D341Med (cell line): ENCODE results near the gene TPPP2.
A peak's percentile ranks its signal among the peaks of the same experiment; 100 is the strongest.
"Not testable (repeated sequence)": the region's sequence is repeated elsewhere in the genome, so short reads cannot be mapped to it uniquely, and the experiment has no call there.

ENCODE experiments used
- DNase-seq: peaks from one replicate; pipeline ENCODE4 v3.0.0; 2012; ENCODE audit warnings: low spot score

TPPP2 gene

DNA sequence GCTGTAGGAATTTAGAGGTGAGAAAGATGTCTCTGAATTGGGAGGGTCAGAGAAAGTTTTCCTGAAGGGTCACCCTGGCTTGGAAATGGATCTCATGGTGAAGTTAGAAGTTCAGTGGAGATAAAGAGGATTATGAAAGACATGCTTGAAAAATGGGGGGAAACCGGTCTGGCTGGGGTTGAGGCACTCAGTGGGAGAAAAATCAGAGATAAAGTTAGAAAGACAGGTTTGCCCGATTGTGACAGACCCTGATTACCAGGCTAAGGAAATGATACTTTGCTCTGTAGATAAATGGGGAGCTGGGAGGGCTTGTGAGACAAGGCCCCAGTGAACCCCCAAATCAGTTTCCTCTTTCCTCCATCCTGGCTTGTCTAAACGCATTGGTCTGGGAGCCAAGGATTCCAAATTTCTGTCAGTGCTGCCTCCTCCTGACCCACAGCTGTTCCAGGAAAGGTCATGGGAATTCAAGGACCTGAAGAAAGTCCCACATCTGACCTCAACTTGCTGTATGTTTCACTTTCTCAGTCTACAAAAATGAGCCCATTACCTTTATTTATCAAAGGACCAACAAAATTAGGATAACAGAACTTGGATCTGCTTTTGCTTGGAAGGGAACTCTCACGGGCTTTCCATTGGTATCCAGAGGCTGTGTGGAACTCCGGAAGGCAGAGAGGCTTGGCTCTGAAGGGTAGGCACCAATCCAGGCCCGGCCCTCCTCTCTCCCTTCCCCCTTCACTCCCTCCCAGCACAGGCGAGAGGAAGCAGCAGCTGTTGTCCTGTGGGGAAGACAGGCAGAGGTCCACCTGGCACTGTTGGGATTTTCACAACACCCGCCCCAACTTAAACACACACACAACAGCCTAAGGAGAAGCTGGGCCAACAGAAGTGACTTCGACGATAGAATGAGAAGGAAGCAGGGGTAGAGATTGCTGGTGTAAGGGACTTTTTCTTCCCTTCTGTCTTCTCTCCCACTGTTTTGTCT, 8.7 kb downstream of the TPPP2 start:
- no peak for DNase-seq

DNA sequence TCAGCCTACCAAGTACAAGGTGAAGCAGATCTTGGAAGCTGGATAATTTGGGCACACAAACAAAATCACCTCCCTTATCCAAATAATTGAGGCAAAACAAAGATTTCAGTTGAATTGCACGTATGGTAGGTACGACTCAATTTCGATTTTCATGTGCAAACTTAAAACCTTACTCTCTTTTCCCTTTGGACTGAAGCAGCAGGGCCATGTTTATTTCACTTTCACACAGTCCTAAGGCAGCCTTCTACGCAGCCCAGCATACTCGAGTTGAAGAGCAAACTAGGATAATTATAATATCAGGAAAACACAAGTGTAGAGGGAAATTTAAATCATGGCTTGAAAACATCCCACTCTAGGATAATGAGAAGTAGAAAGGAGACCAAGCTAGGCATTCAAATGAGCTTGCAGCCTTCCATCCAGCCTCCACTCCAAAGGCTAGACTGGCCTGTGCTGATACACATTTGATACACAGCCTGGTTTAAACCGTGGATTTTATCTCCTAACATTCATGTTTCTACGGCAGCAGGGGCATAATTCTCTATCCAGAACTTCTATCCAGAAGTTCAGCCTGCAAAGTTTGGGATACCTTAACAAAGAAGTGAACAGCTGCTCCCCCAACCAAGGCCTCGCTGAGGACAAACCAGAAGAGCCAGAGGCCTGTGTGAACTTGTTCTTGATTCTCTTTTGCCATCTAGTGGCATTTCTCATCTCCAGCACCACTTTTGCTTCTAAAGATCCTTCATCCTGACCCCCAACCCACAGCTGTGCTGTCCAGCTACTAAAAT, 9.8 kb downstream of the TPPP2 start:
- DNase-seq: peak; percentile 64

DNA sequence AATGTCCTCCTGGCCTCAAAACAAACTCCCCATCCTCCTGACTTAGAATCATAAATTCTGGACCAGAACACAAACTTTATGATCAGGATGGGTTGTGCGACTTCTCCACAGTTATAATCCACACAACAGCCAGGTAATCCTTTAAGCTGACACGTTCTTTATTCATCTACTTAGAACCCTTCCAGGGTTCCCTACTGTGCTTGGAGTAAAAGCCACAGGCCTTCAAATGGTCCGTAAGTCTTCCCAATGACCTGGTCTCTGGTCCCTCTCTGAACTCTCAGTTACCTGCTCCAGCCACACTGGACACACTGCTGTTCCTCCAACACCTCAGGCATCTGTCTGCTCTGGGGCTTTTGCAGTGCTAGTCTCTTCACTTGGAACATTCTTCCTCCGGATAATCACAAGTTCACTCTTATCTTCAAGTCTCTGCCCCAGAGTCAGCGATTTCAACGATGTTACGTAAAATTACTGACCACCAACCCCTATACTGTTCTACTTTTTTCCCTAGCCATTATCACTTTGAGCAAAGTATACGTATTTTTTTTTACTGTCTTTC, 10.4 kb downstream of the TPPP2 start:
- no peak for DNase-seq

DNA sequence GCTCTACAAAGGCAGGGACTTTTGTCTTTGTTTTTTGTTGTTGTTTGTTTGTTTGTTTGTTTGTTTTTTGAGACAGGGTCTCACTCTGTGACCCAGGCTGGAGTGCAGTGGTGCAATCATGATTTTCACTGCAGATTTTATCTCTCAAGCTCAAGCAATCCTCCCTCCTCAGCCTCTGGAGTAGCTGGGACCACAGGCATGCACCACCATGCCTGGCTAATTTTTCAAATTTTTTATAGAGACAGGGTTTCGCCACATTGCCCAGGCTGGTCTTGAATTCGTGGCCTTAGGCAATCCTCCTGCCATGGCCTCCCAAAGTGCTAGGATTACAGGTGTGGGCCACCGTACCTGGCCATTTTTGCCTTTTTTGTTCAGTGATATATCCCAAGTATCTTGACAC, 10.9 kb downstream of the TPPP2 start:
- not testable (repeated sequence) for DNase-seq

DNA sequence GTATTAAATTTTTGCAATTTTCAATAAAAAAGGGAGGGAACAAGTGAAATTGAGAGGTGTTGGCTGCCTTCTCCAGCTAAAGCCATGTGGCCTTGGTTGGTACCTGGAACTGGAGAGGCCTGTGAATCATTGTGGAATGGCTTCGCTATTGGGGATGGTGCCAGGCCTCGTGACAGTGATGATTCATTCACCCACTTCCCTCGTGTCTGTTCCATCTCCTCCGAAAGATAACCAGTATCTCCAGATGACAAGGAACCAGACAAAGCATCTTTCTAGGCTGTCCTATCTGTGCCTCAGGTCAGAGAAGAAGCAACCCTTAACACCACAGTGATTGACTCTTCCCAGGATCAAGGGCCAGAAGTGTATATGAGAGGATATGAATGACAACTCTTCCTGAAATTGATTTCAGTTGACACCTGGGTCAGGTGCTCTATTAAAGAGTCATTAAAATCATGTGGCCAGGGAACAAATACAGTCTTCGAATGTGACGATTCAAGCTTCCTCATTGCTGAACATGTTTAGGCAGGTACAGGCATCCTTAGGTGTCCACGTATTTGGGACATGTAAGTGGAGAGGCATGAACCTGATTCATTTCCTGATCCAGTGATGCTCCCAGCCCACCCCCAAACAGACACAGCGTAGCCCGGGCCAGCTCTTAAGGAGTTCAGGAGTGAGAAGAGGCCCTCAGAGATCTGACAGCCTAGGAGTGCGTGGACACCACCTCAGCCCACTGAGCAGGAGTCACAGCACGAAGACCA, 11.8 kb downstream of the TPPP2 start, which contains the start of gene RNASE7:
Gene RNASE7 (plus strand): TSS at position 687 of the 758 bp plus-strand sequence. CDS start 631 bp downstream, outside the sequence.
- DNase-seq: no peak

DNA sequence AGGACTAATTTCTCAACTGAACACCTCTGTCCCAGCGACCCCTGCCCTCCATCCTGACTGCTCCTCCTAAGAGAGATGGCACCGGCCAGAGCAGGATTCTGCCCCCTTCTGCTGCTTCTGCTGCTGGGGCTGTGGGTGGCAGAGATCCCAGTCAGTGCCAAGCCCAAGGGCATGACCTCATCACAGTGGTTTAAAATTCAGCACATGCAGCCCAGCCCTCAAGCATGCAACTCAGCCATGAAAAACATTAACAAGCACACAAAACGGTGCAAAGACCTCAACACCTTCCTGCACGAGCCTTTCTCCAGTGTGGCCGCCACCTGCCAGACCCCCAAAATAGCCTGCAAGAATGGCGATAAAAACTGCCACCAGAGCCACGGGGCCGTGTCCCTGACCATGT, 12.9 kb downstream of the TPPP2 start:
- DNase-seq: no peak

DNA sequence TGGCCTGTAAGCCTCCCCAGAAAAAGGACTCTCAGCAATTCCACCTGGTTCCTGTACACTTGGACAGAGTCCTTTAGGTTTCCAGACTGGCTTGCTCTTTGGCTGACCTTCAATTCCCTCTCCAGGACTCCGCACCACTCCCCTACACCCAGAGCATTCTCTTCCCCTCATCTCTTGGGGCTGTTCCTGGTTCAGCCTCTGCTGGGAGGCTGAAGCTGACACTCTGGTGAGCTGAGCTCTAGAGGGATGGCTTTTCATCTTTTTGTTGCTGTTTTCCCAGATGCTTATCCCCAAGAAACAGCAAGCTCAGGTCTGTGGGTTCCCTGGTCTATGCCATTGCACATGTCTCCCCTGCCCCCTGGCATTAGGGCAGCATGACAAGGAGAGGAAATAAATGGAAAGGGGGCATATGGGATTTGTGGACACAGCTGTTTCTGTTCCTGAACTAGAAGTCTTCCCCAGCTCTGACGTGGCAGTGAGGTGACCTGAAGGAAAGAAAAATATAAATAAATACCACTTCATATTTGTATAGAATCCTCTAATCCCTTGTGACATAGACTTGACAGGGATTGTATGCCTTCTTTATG, 13.5 kb downstream of the TPPP2 start:
- no peak for DNase-seq

DNA sequence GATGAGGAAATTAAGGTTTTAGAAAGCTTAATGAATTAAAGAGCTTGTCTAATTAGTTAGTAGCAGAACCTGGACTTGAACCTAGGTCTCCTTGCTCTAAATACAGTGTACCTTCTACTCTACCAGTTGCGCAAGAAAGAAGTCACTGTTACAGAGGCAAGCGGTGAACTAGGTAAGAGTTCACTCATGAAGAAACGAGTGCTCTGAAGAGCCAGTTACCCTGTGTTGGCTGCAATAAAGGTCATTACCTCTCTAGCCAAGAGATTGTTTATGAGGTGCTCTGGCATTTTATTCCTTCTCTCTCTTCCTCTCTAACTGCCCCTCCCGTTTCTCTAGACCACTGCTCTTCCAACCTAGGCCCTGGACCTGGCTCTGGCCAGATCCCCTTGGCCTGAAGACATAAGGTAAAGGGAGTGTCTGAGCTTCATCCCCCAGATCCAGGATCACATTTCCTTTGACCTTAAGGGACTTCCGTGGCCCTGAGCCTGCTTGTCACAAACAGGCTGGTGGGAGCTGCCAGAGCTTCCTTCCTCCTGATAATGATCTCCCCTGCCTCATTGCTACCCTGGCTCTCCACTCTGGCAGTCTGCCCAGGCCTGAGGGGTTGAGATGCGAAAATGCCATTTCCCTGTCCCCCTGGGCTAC, 14.1 kb downstream of the TPPP2 start:
- DNase-seq: no peak

DNA sequence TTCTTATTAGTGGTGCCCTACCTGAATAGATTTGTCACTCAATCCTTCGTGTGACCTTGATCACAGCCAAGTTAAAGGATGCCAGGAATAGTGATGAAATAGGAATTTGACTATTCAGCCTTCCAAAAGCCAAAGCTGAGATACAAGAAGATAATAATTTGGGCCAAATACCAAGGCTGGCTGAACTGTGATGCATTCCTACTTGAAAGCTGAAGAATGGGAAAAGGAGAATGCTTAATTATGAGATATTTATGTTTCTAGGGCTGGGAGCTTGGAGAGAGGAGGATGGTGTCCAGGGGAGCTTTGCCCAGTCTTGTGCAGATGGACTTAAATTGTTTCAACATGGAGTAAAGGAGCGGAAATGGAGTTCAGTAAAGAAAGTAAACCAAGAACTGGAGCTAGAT, 17.4 kb downstream of the TPPP2 start:
- DNase-seq: no peak

DNA sequence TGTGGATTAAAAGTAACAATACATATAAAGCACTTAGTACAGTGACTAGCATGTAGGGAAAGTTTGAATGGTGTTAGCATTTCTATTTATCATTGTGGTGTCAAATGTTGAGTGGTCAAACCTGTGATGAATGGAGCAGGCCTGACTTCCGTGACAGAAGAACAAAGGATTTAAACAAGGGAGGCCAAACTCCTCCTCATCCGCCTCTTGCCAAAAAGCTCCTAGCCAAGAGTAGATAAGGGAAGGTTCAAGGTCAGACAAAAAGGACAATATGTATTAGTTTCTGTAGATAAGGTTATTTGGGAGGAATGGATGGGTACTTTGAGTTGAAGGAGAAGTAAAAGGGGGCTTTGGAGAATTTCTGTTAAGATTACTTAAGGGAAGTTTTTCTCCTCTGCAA, 18.6 kb downstream of the TPPP2 start:
- no peak for DNase-seq

DNA sequence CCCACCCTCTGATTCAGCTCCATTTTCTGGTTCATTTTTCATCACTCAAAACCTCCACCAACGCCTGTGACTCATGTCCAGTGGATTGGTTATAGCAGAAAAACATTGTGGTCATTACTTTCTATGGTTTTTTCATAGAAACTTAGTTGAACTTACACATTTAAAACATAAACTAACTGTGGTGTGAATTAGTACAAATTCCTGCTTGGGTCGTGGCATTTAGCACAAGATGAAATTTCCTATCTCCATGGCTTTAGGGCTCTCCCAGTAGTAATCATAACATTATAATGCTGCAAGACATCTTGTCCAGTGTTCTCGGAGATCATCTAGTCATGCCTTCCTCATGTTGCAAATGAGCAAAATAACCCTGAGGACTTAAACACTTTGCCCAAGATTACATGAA, 19.3 kb downstream of the TPPP2 start:
- DNase-seq: no peak

DNA sequence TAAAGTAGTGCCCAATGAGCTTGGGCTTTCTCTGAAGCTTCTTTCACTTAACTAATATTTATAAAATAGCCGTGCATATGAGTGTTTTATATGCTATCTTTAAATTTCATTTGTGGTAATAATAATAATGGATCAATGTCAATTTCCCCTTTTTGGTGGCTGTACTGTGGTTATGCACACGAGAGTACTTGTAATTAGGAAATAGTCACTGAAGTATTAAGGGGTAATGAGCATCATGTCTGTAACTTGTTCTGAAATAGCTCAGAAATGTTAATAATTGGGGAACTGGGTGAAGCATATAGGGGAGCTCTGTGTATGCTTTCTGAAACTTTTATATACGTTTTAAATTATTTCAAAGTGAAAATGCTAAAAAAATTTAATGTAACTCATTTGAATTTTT, 20.6 kb downstream of the TPPP2 start:
- no peak for DNase-seq

DNA sequence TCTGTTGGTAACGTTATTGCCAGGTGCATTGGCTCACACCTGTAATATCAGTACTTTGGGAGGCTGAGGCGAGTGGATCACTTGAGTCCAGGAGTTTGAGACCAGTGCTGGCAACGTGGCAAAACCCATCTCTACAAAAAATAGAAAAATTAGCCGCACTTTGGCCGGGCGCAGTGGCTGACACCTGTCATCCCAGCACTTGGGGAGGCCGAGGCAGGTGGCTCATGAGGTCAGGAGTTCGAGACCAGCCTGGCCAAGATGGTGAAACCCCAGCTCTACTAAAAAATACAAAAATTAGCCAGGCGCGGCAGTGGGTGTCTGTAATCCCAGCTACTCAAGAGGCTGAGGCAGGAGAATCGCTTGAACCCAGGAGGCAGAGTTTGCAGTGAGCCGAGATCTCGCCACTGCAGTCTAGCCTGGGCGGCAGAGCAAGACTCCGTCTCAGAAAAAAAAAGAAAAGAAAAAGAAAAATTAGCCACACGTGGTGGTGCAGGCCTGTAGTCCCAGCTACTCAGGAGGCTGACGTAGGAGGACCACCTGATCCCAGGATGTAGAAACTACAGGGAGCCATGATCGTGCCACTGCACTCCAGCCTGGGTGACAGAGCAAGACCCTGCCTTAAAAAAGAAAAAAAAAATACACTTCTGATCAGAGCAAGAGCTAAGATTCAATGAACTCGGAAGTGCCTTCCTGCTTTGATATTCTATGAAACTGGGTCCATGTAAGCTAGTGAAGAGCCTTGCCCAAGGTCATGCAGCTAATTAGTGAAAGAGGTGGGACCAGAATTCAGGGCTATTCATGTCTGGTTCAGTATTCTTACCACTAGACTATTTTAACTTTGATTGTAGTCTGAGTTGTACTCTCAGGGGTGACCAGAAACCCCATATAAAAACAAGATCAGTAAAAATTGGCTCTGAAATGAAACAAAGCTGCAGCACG, 23.4 kb downstream of the TPPP2 start:
- no peak for DNase-seq

DNA sequence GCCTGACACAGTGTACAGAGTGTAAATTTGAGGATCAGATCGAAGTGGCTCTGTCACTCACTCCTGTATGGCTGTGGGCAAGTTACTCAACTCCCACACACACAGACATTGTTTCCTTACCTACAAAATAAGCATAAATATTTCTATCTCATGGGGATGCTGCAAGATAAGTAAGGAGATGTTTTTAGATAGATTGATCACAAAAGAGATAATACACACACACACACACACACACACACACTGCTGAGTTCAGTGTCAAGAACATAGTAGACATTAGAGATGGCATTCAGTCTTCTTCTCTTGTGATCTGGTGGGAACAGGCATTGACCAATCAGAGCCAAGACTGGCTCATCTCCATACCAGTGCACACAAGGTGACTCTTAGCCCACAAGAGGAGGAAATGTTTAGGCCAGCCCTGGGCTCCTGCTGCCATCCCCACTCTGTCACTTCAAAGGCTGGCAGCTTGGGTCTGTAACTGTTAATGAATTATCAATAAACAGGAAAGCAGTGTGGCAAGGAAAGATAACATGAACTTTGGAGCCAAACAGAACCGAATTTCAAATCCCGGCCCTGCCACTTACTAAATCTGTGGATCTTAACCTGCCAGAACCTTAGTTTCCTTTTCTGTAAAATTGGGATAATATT, 24.2 kb downstream of the TPPP2 start:
- DNase-seq: no peak

DNA sequence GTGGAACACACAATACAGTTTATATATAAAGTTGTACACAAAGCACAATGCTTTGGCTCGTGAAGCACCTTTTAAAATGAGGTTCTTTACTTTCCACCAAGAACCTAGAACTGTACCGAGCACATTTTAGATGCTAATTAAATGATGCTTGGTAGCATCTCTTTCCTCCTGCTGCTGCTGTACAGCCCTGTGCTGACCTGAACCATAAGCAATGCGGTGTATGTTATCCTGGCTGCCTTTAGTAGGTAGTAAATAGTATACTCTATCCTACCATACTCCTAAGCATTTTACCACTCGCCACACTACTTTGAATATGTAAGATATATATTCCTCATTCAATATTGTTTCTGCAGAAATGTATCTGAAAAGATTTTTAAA, 24.7 kb downstream of the TPPP2 start:
- DNase-seq: no peak

DNA sequence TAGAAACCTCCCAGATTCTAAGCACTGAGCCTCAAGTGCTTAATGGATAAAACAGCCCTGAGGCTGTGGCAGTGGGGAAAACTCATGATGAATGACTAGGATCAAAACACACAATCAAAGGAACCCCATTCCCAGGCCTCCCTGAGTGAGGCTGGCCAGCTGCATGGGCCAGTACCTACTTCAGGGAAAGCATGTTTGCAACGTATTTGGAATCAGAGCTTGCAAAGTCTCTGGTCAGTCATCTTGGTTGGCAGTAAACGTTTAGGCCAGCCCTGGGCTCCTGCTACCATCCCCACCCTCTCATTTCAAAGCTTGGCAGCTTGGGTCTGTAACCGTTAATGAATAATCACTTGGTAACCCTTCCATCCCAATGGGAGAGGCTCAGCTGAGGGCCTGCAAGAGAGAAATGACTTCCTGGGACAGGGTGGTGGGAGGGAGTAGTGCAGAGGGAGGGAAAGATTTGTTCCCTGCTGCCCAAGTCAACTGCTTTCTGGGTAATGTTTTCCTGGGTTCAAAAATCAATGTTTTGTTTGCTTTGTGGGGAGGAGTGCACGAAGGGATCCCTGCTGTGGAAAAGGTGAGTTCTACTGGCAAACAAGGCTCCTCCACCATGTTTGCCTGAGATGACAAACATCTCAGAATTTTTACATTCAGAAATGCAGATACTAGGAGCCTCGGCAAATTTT, 25.6 kb downstream of the TPPP2 start:
- no peak for DNase-seq

DNA sequence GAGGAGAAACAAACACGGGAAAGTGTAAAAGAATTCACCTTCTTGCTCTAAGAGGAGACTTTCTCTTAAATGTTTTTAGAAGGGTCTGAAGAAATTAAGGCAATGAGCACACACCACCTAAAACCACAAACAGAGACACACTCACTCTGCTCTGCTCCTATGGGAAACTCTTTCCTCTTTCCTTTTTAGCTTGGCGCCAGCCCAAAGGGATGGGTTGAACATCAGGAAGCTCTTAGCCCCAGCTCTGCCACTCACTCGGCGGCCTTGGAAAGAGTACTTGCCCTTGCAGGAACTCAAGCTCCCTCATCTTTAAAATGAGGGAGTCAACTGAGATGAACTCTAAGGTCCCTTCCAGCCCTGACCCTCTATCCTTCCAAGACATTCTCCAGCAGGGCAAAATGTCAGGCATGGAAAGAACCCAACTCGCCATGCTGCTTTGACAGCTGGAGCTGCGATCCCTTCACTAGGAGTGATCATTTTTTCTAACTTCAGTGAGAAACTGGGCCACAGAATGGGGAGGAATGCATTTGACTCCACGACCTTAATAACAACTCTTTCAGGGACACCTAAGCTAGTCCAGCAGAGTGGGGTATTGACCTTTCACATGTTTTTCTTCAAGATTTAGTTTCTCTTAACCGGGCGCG, 26.6 kb downstream of the TPPP2 start:
- DNase-seq: no peak
